NCI-H345 treated with DMSO at 0.1 percent for 48 hours (cell line): ENCODE results near the gene RANBP3.
A peak's percentile ranks its signal among the peaks of the same experiment; 100 is the strongest.
"Not testable (repeated sequence)": the region's sequence is repeated elsewhere in the genome, so short reads cannot be mapped to it uniquely, and the experiment has no call there.

Experiments used
- DNase-seq: peaks from one replicate; lab custom pipeline; 2025; ENCODE audit not compliant: unreplicated experiment; lab: John Stamatoyannopoulos, UW

The RANBP3 gene, protein sequence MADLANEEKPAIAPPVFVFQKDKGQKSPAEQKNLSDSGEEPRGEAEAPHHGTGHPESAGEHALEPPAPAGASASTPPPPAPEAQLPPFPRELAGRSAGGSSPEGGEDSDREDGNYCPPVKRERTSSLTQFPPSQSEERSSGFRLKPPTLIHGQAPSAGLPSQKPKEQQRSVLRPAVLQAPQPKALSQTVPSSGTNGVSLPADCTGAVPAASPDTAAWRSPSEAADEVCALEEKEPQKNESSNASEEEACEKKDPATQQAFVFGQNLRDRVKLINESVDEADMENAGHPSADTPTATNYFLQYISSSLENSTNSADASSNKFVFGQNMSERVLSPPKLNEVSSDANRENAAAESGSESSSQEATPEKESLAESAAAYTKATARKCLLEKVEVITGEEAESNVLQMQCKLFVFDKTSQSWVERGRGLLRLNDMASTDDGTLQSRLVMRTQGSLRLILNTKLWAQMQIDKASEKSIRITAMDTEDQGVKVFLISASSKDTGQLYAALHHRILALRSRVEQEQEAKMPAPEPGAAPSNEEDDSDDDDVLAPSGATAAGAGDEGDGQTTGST

GRCh38 chr19:5977785-5978605 lies at the start of gene RANBP3:
TSS of gene RANBP3 (minus strand) at chr19:5978140. CDS start at chr19:5978082, 58 bp downstream.
- peak; percentile 99 for DNase-seq

- no peak for DNase-seq
Observed at GRCh38 chr19:6026390-6027227, 48.7 kb upstream of the RANBP3 start.

GRCh38 chr19:6024756-6025155 lies 46.8 kb upstream of the RANBP3 start:
- DNase-seq = not testable (repeated sequence)

DNA sequence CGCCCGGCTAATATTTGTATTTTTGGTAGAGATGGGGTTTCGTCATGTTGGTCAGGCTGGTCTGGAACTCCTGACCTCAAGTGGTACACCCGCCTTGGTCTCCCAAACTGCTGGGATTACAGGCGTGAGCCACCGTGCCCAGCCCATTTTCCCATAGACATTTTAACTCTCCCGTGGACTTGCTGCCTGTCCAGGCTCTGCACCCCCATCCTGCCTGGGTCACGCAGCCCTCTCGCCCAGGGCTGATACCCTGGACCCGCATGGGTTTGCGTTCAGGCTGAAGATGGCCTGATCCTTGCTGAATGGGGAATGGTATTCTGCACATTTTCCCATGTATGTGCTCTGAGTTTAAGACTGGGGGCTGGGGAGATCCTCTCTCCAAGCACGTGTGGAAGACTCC lies 46.0 kb upstream of the RANBP3 start:
- DNase-seq = no peak

GRCh38 chr19:6023085-6023682 lies 45.2 kb upstream of the RANBP3 start:
- no peak for DNase-seq

DNA sequence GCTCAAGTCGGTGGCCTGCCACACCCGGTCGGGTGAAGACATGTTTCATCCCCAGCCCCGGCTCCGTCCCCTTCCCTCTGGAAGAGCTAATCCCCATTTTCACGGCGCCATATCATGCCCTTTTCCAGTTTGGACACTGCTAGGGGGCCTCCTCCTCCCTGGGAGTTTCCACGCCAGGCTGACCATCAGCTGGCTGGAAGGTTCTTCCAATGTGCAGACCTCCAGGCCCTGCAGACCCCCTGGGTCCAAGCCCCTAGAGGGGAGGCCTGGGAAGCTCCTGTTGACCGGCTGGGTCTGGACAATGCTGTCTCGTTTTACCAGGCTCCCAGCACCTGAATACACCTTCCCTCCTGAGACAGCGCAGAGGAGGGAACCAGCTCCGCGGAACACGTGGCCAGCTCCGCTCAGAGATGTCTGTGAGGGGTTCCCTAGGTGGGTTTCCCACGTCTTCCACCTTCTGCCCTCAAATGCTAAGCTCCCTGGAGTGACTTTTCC lies 44.7 kb upstream of the RANBP3 start:
- DNase-seq = no peak

- DNase-seq = peak; percentile 29
Observed at GRCh38 chr19:6021878-6022569, 44.1 kb upstream of the RANBP3 start.

GRCh38 chr19:6020972-6021805 lies 43.2 kb upstream of the RANBP3 start:
- peak; percentile 59 for DNase-seq

GRCh38 chr19:6020166-6020882 lies 42.4 kb upstream of the RANBP3 start:
- DNase-seq = peak; percentile 78

DNA sequence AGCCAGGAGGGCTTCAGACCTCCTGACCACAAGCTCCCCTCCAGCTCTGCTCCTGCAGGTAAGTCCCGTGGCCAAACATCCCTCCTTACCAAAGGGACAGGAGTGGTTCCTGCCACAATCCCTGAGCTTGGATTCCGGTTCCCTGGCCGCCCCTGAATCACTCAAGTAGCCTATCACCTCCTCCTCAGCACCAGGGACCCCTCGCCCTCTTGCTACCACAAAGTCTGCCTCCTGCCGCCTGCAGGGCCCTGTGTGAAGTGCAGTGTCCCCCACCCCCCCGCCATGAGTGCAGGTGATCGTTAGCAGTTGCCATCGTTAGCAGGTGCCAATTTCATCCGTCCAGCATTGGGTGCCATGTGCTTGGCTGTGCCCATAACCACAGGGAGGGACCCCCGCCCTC lies 40.8 kb upstream of the RANBP3 start:
- DNase-seq = no peak

DNA sequence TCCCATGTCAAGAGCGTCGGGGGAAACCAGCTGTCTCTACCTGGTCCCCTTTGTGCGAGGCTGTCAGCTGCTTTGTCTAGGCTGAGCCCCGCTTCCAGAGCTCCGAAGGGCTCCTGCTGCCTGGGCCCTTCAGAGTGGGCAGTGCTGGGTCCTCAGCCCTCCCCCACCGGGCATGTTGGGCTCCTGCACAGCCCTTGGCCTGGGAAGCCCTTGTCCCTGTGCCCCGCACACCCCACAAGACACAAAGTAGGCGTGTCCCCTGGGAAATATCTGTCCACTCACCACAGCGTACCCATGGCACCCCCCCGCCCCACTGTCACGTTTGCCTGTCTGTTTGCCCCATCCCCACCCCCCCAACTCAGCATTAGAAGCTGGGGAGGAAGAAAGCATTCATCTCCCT lies 39.6 kb upstream of the RANBP3 start:
- DNase-seq = no peak

DNA sequence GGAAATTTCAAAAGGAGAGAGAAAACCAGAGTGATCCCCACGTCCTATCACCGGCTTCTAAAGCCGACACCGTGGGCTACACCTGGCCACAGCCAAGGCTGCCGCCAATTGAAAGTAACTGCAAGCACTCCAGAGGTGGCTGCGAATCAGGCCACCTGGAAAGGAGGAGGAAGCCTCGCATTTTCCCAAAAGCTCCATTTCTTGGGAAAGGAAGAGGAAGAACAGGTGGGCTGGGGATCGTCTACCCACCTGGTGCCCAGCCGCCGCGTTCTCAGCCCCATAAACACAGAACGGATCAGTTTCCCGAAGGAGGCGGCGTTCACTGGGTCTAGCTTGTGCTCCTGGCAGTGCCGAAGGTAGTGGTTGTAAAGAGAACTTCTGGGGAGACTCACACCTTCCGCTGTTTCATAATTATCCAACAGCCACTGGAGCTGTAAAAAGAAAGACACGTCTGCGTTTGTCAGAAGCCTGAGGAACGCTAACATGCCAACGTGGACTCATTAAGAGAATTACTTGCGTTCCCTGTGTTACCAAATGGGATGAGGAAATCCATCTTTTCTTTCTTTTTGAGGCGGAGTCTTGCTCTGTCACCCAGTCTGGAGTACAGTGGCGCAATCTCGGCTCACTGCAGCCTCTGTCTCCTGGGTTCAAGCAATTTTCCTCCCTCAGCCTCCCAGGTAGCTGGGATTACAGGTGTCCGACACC lies 38.1 kb upstream of the RANBP3 start:
- no peak for DNase-seq

- DNase-seq = no peak
Observed at GRCh38 chr19:6014551-6015135, 36.7 kb upstream of the RANBP3 start.

GRCh38 chr19:6012426-6013170 lies 34.7 kb upstream of the RANBP3 start:
- DNase-seq = no peak

DNA sequence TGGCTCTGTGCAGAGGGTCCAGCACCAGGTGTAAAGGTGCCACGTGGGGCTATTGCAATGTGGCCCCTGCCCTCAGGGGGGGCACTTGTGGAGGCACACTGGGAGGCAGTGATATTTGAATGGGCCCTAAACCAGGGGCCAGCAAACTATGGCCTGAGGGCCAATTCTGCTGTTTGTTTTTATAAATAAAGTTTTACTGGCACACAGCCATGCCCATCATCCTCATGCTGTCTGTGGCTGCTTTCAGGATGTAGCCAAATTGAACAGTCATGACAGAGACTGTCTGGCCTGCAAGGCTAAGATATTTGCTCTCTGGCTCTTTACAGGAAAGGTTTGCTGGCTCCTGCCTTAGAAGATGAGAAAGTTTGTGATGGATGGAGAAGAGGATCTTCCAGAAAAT lies 33.9 kb upstream of the RANBP3 start:
- no peak for DNase-seq

DNA sequence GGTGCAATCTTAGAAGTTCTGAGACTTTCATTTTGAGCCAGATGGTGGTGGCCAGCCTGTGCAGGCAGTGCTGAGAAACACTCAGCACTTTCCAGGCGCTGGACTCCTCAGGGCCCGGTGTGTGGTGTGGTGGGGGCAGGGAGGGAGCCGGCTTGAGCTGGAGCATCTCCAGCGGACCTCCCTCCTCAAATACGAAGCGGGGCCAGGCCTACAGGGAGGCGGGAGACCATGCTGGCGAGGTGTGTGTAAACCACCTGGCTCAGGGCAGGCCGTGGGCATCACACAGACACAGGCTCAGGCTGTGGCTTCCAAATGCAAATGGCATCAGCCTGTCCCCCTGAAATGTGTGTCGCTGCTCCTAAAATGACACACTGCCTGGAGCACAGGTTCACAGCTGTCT lies 33.3 kb upstream of the RANBP3 start:
- no peak for DNase-seq

GRCh38 chr19:6010107-6010506 lies 32.2 kb upstream of the RANBP3 start:
- no peak for DNase-seq
